GM03348 (cell line): ENCODE data around the gene FANCC.

Source experiments
- DNase-seq: peaks from one replicate; pipeline ENCODE4 v3.0.0; 2012; ENCODE audit warnings: low spot score

Gene FANCC

GRCh38 chr9:95317119-95317892 lies at the start of gene FANCC:
Gene FANCC, minus strand, starts transcription at chr9:95317709. Its CDS starts 68,418 bp downstream, at chr9:95249291.
- DNase-seq, result peak; percentile 97

GRCh38 chr9:95366731-95367325 lies 49.3 kb upstream of the FANCC start:
- no peak for DNase-seq

- no peak for DNase-seq
Measured at GRCh38 chr9:95365766-95366165, 48.3 kb upstream of the FANCC start.

GRCh38 chr9:95363051-95363841 lies 45.7 kb upstream of the FANCC start:
- peak; percentile 47 for DNase-seq

- DNase-seq, result no peak
Measured at GRCh38 chr9:95360866-95361265, 43.4 kb upstream of the FANCC start.

GRCh38 chr9:95357316-95357715 lies 39.8 kb upstream of the FANCC start:
- no peak for DNase-seq

- no peak for DNase-seq
Measured at GRCh38 chr9:95355500-95355899, 38.0 kb upstream of the FANCC start.

- no peak for DNase-seq
Measured at GRCh38 chr9:95351051-95351450, 33.5 kb upstream of the FANCC start.

GRCh38 chr9:95350266-95350665 lies 32.8 kb upstream of the FANCC start:
- no peak for DNase-seq

GRCh38 chr9:95349091-95350038 lies 31.9 kb upstream of the FANCC start:
- peak; percentile 22 for DNase-seq

GRCh38 chr9:95346021-95346420 lies 28.5 kb upstream of the FANCC start:
- no peak for DNase-seq

GRCh38 chr9:95344735-95345325 lies 27.3 kb upstream of the FANCC start:
- no peak for DNase-seq

GRCh38 chr9:95343725-95344287 lies 26.3 kb upstream of the FANCC start:
- no peak for DNase-seq

GRCh38 chr9:95342571-95342970 lies 25.1 kb upstream of the FANCC start:
- no peak for DNase-seq

- DNase-seq, result no peak
Measured at GRCh38 chr9:95341293-95341962, 23.9 kb upstream of the FANCC start.

- DNase-seq, result no peak
Measured at GRCh38 chr9:95338243-95338642, 20.7 kb upstream of the FANCC start.

- DNase-seq, result no peak
Measured at GRCh38 chr9:95336281-95336680, 18.8 kb upstream of the FANCC start.

- peak; percentile 58 for DNase-seq
Measured at GRCh38 chr9:95333426-95333825, 15.9 kb upstream of the FANCC start.

- DNase-seq, result no peak
Measured at GRCh38 chr9:95332860-95333259, 15.4 kb upstream of the FANCC start.

GRCh38 chr9:95330720-95331404 lies 13.4 kb upstream of the FANCC start:
- DNase-seq, result no peak
